GM12892 (cell line): ENCODE results near the gene PRDM11.
A peak's percentile ranks its signal among the peaks of the same experiment; 100 is the strongest.

Experiments
- DNase-seq: peaks from one replicate; pipeline ENCODE4 v3.0.0; 2011; ENCODE audit not compliant: insufficient read length
- FAIRE-seq: peaks from 2 replicates; lab custom pipeline; 2011; peaks lifted over from hg19 to GRCh38; lab: Jason Lieb, UNC
- POLR2A ChIP-seq: IDR thresholded peaks from 2 replicates; pipeline ENCODE4 v1.6.1; 2011; ENCODE audit warnings: low read depth, low read length, control low read depth
- POLR2AphosphoS5 ChIP-seq: IDR thresholded peaks from 2 replicates; pipeline ENCODE4 v1.6.1; 2011; ENCODE audit warnings: low read depth, low read length, control low read depth
- TAF1 ChIP-seq: IDR thresholded peaks from 2 replicates; pipeline ENCODE4 v1.6.1; 2011; ENCODE audit warnings: low read depth, mild to moderate bottlenecking, control low read depth, low read length, borderline replicate concordance

PRDM11 gene

GRCh38 chr11:45219411-45219810 lies 73.0 kb downstream of the PRDM11 start:
- TF ChIP-seq POLR2A (no peak), TAF1 (no peak), POLR2AphosphoS5 (no peak)
- no peak for DNase-seq
- FAIRE-seq = no peak

- no peak for FAIRE-seq
- TF ChIP-seq POLR2A (no peak), POLR2AphosphoS5 (no peak), TAF1 (no peak)
Observed at GRCh38 chr11:45223496-45223895, 77.1 kb downstream of the PRDM11 start.

GRCh38 chr11:45224766-45225165 lies 78.3 kb downstream of the PRDM11 start:
- no peak for FAIRE-seq
- TF ChIP-seq TAF1 = no peak
- TF ChIP-seq POLR2AphosphoS5 = no peak
- TF ChIP-seq POLR2A = no peak

More at GRCh38 chr11:45223496-45223895, 77.1 kb downstream of the PRDM11 start:
- DNase-seq = no peak

GRCh38 chr11:45225277-45225676 lies 78.8 kb downstream of the PRDM11 start:
- no peak for FAIRE-seq
- no peak for DNase-seq
- TF ChIP-seq POLR2A (no peak), POLR2AphosphoS5 (no peak), TAF1 (no peak)

More at GRCh38 chr11:45224766-45225165, 78.3 kb downstream of the PRDM11 start:
- no peak for DNase-seq

- no peak for FAIRE-seq
- no peak for TF ChIP-seq TAF1
- no peak for TF ChIP-seq POLR2A
- no peak for TF ChIP-seq POLR2AphosphoS5
- DNase-seq = no peak
Observed at GRCh38 chr11:45225961-45226871, 79.8 kb downstream of the PRDM11 start.

- TF ChIP-seq POLR2A = no peak
- no peak for TF ChIP-seq TAF1
- no peak for TF ChIP-seq POLR2AphosphoS5
- no peak for FAIRE-seq
- DNase-seq = no peak
Observed at GRCh38 chr11:45226901-45227300, 80.5 kb downstream of the PRDM11 start.

- TF ChIP-seq TAF1 = no peak
- no peak for TF ChIP-seq POLR2A
- no peak for DNase-seq
- no peak for FAIRE-seq
Observed at GRCh38 chr11:45227836-45228235, 81.4 kb downstream of the PRDM11 start.

GRCh38 chr11:45229401-45230020 lies 83.1 kb downstream of the PRDM11 start:
- DNase-seq = no peak
- no peak for FAIRE-seq
- TF ChIP-seq POLR2AphosphoS5 (no peak), TAF1 (no peak), POLR2A (no peak)

- no peak for TF ChIP-seq TAF1
- no peak for TF ChIP-seq POLR2AphosphoS5
- no peak for TF ChIP-seq POLR2A
- FAIRE-seq = no peak
- no peak for DNase-seq
Observed at GRCh38 chr11:45232341-45233080, 86.1 kb downstream of the PRDM11 start.

GRCh38 chr11:45233121-45233803 lies 86.8 kb downstream of the PRDM11 start:
- no peak for TF ChIP-seq TAF1
- no peak for TF ChIP-seq POLR2A
- peak; percentile 80 for DNase-seq
- peak; percentile 92 for FAIRE-seq

- TF ChIP-seq POLR2A = no peak
- no peak for TF ChIP-seq POLR2AphosphoS5
- no peak for TF ChIP-seq TAF1
- FAIRE-seq = no peak
- DNase-seq = no peak
Observed at GRCh38 chr11:45233804-45234170, 87.3 kb downstream of the PRDM11 start.
